ENCODE results near the gene ZNF462.

- TF ChIP-seq CTCF (IDR thresholded peaks at IDR 0.05) (no peak), POLR2A (IDR thresholded peaks at IDR 0.05) (no peak)
These were observed 5.6 kb downstream of the ZNF462 start for GRCh38 chr9:106868565-106868964.
